SJCRH30 (cell line): Measurements from ENCODE around the gene NAE1. TPM values are rescaled to one million over a fixed set of nuclear protein-coding genes. Genes with fewer than 3 reads are reported as not detected.
"Not testable (repeated sequence)": the region's sequence is repeated elsewhere in the genome, so short reads cannot be mapped to it uniquely, and the experiment has no call there.

ENCODE experiments used
- DNase-seq, 2 experiments: peaks; one replicate each; pipeline ENCODE4 v3.0.0-alpha.2; 2015 to 2020
- H3K27ac ChIP-seq: fragments of 250-450 bp; sonication (Bioruptor Pico); 2 replicates; pipeline ENCODE4 v1.5.1; 2020; ENCODE audit warnings: mild to moderate bottlenecking, moderate library complexity
- H3K27me3 ChIP-seq: fragments of 250-450 bp; sonication (Bioruptor Pico); 2 replicates; pipeline ENCODE4 v1.5.1; 2020; ENCODE audit warnings: mild to moderate bottlenecking, moderate library complexity
- H3K36me3 ChIP-seq: fragments of 250-450 bp; sonication (Bioruptor Pico); 2 replicates; pipeline ENCODE4 v1.5.1; 2020; ENCODE audit warnings: mild to moderate bottlenecking, moderate library complexity
- H3K4me1 ChIP-seq: fragments of 250-450 bp; sonication (Bioruptor Pico); 2 replicates; pipeline ENCODE4 v1.5.1; 2020; ENCODE audit warnings: mild to moderate bottlenecking, moderate library complexity
- H3K4me3 ChIP-seq: fragments of 250-450 bp; sonication (Bioruptor Pico); 2 replicates; pipeline ENCODE4 v1.5.1; 2020; ENCODE audit warnings: mild to moderate bottlenecking, moderate library complexity
- H3K9me3 ChIP-seq: fragments of 250-450 bp; sonication (Bioruptor Pico); replicated peaks from 2 replicates; pipeline ENCODE4 v1.5.1; 2020; ENCODE audit warnings: mild to moderate bottlenecking, moderate library complexity
- total RNA-seq: library from RNA; depleted of rRNA; stranded (reverse); fragments of >200 nt; shearing (Covaris generic); gene quantifications from 2 replicates; pipeline ENCODE4 v1.2.3, GENCODE V29; 2014; rRNA removed

The NAE1 gene
- total RNA-seq = 168 and 195 TPM in 2 replicates

DNA sequence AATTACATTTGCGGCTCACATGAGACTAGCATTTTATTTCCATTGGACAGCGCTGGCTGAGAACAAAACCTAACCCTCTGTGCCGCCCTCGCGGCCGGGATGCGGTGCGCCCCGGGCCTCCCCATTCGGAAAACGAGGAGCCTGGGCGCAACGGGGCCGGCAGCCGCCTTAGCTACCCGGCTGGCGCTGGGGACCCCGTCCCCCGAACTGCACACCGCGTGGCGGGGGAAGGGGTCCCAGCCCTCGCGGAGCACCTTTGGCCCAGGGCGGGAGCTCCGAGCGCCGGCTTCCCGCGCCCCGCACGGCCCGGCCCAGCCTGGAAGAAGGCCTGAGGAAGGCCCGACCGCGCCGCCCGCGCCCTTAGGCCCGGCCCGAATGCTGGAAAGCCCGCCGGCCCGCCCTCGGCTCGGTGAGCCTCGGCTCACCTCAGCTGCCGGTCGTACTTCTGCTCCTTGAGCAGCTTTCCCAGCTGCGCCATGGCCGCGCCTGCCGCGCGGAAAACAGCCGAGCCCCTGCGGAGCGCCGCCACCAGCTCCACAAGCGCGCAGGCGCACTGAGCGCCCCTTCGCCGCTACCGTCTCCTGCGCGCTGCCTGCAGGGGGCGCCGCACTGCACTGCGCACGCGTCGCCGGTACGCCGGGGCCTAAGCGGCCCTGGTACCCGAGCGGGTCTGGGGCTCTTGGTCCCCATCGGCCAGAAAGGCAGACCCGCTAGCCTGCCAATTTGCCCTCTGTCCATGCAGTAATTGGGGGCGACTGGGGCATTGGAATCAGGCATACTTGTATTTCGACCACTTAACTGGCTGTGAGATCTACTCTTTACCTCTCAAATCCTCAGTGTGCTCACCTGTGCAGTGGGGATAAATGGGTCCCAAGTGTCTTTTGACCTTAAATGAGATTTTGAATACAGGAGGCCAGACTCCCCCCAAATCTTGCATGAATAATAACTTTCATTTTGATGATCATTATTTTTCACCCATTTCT is at the start of gene NAE1:
TSS of gene NAE1 (minus strand) at position 555 of the 983 bp plus-strand sequence. CDS start at position 478, 77 bp downstream.
- DNase-seq = peak; percentile 90 to 96
- Histone ChIP-seq H3K27ac (peak within 1 kb of the TSS; percentile 83), H3K4me3 (peak within 1 kb of the TSS; percentile 90), H3K36me3 (peaks cover 16% of the 10 kb centered on the region), H3K27me3 (no peaks in the 10 kb centered on the region), H3K4me1 (peaks cover 12% of the 10 kb centered on the region), H3K9me3 (no peaks in the 10 kb centered on the region)

DNA sequence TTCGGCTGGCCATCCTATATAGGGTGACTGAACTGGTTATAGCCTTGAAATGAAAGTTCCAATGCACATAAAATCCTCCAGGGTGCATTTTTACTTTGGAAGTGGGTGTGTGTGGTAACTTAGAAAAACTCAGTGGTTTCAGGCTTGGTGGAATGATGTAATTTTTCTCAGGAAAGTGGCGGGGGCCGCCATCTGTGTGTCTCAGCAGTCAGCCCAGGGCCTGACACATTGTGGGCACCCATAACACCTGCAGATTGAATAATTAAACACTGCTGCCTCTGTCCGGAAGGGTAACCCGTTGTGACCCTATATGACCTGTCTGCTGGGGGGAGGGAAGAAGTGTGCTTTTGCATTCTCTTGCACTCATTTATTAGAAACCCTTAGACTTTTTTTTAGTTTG is 47.3 kb upstream of the NAE1 start:
- Histone ChIP-seq H3K36me3 (no peaks in the 10 kb centered on the region), H3K4me3 (no peak overlapping the region), H3K27me3 (no peaks in the 10 kb centered on the region), H3K27ac (peak overlapping the region; percentile 22; the same call in 1 of the 2 replicates), H3K9me3 (no peaks in the 10 kb centered on the region), H3K4me1 (peaks cover 32% of the 10 kb centered on the region)
- peak; percentile 44 to 52 for DNase-seq

DNA sequence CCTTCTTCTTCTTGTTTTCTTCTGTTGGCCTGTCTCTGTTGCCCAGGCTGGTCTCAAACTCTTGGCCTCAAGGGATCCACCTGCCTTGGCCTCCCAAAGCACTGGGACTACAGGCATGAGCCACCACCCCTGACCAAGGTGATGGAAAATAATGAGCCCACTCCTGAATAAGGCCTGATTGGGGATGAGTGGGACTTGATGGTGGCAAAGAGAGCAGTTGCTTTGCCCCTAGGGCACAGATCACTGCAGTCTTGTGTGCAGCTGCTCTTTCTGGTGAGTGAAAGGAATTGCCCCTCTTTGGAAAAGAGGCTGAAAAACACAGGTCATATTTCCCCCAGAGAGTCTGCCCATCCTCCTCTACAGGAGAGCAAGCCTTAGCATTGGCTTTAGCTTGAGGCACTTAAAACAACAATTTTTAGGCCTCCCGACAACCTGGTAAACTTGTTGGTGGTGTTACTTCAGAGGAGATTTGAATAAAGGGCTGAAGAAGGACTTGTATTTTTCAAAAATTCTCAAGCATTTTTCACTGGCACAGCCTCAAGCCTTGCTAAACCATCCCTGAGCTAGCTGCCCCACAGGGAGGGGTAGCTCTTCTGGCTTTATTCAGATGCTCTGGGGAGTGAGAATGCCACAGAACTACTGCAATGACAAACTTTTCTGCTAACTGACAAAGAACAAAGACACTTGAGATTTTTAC is 43.5 kb upstream of the NAE1 start:
- peak overlapping the region; percentile 9 for H3K4me3 ChIP-seq
- peaks cover 26% of the 10 kb centered on the region for H3K4me1 ChIP-seq
- no peaks in the 10 kb centered on the region for H3K9me3 ChIP-seq
- DNase-seq = peak; percentile 87 to 94
- H3K27ac ChIP-seq = peak overlapping the region; percentile 44
- no peaks in the 10 kb centered on the region for H3K27me3 ChIP-seq
- H3K36me3 ChIP-seq = no peaks in the 10 kb centered on the region

- Histone ChIP-seq H3K27me3 (no peaks in the 10 kb centered on the region), H3K9me3 (no peaks in the 10 kb centered on the region), H3K27ac (no peak overlapping the region), H3K36me3 (no peaks in the 10 kb centered on the region), H3K4me3 (no peak overlapping the region), H3K4me1 (peaks cover 26% of the 10 kb centered on the region)
- no peak for DNase-seq
Observed at GRCh38 chr16:66873685-66874055, 42.9 kb upstream of the NAE1 start.

- Histone ChIP-seq H3K36me3 (no peaks in the 10 kb centered on the region), H3K27ac (no peak overlapping the region), H3K27me3 (no peaks in the 10 kb centered on the region), H3K4me3 (peak overlapping the region; percentile 28), H3K9me3 (no peaks in the 10 kb centered on the region), H3K4me1 (peaks cover 20% of the 10 kb centered on the region)
- DNase-seq = peak; percentile 93 to 94
Observed at GRCh38 chr16:66872943-66873684, 42.3 kb upstream of the NAE1 start.

- Histone ChIP-seq H3K27ac (no peak overlapping the region), H3K36me3 (no peaks in the 10 kb centered on the region), H3K4me1 (peaks cover 16% of the 10 kb centered on the region), H3K27me3 (no peaks in the 10 kb centered on the region), H3K4me3 (peak overlapping the region; percentile 28), H3K9me3 (no peaks in the 10 kb centered on the region)
- no peak for DNase-seq
Observed at GRCh38 chr16:66872559-66872942, 41.8 kb upstream of the NAE1 start.

DNA sequence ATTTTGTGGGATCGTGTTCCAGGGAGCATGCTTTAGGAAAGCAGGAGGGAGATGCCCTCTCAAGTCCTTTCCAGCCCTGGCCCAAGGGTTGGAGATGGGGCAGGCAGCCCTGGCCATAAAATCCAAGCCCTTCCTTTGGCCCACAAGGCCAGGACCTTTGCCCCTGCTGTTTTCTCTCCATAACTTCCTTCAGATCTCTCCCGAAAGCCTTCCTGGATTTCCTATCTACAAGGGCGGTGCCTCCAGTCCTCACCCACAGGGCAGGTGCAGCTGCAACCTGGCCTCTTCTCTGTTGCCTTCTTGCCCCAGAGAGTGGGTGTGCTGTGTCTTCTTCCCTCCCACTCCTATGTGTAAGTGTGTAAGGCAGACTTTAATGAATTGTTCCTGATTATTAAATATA is 41.1 kb upstream of the NAE1 start:
- H3K27me3 ChIP-seq = no peaks in the 10 kb centered on the region
- no peak for DNase-seq
- H3K27ac ChIP-seq = no peak overlapping the region
- no peaks in the 10 kb centered on the region for H3K9me3 ChIP-seq
- peaks cover 16% of the 10 kb centered on the region for H3K4me1 ChIP-seq
- no peak overlapping the region for H3K4me3 ChIP-seq
- H3K36me3 ChIP-seq = no peaks in the 10 kb centered on the region

- H3K27me3 ChIP-seq, H3K27ac ChIP-seq, H3K36me3 ChIP-seq, H3K9me3 ChIP-seq, H3K4me3 ChIP-seq, DNase-seq: not testable (repeated sequence)
- peaks cover 16% of the 10 kb centered on the region for H3K4me1 ChIP-seq
Observed at GRCh38 chr16:66871363-66871762, 40.6 kb upstream of the NAE1 start.

GRCh38 chr16:66869424-66869823 is 38.6 kb upstream of the NAE1 start:
- Histone ChIP-seq H3K27ac (no peak overlapping the region), H3K4me3 (no peak overlapping the region), H3K9me3 (no peaks in the 10 kb centered on the region), H3K4me1 (peaks cover 5% of the 10 kb centered on the region), H3K27me3 (no peaks in the 10 kb centered on the region), H3K36me3 (no peaks in the 10 kb centered on the region)
- no peak for DNase-seq

- no peaks in the 10 kb centered on the region for H3K36me3 ChIP-seq
- H3K27me3 ChIP-seq = no peaks in the 10 kb centered on the region
- H3K4me3 ChIP-seq = no peak overlapping the region
- no peaks in the 10 kb centered on the region for H3K9me3 ChIP-seq
- no peak for DNase-seq
- H3K4me1 ChIP-seq = peaks cover 5% of the 10 kb centered on the region
- H3K27ac ChIP-seq = no peak overlapping the region
Observed at GRCh38 chr16:66863707-66864106, 32.9 kb upstream of the NAE1 start.

- H3K36me3 ChIP-seq = no peaks in the 10 kb centered on the region
- no peak overlapping the region for H3K27ac ChIP-seq
- H3K9me3 ChIP-seq = no peaks in the 10 kb centered on the region
- no peak for DNase-seq
- no peaks in the 10 kb centered on the region for H3K27me3 ChIP-seq
- peaks cover 5% of the 10 kb centered on the region for H3K4me1 ChIP-seq
- H3K4me3 ChIP-seq = no peak overlapping the region
Observed at GRCh38 chr16:66862023-66862520, 31.3 kb upstream of the NAE1 start.

- no peak for DNase-seq
- H3K4me1 ChIP-seq = peaks cover 5% of the 10 kb centered on the region
- no peaks in the 10 kb centered on the region for H3K27me3 ChIP-seq
- no peak overlapping the region for H3K4me3 ChIP-seq
- H3K27ac ChIP-seq = no peak overlapping the region
- H3K36me3 ChIP-seq = no peaks in the 10 kb centered on the region
- no peaks in the 10 kb centered on the region for H3K9me3 ChIP-seq
Observed at GRCh38 chr16:66859397-66860068, 28.8 kb upstream of the NAE1 start.

- no peaks in the 10 kb centered on the region for H3K36me3 ChIP-seq
- peaks cover 5% of the 10 kb centered on the region for H3K4me1 ChIP-seq
- peak; percentile 78 to 84 for DNase-seq
- H3K4me3 ChIP-seq = no peak overlapping the region
- H3K9me3 ChIP-seq = no peaks in the 10 kb centered on the region
- no peak overlapping the region for H3K27ac ChIP-seq
- H3K27me3 ChIP-seq = no peaks in the 10 kb centered on the region
Observed at GRCh38 chr16:66858740-66859396, 28.1 kb upstream of the NAE1 start.

DNA sequence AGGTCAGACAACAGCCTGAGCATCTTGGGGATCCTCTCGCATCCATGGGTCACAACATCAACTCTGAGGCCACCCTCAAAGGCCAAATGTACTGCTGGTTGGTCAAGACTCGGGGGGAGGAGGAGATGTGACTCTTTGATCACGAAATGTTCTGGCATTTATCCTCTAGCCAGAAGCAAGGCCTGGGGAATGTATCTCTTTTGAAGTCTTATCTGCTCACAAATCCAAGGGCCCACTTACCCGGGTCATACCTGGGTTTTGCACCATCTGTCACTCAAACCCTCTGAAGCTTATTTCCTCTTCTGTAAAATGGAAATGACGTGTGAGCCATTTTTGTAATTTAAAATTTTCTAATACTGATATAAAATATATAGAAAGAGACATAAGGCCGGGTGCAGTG is 26.7 kb upstream of the NAE1 start:
- Histone ChIP-seq H3K4me3 (no peak overlapping the region), H3K9me3 (no peaks in the 10 kb centered on the region), H3K36me3 (no peaks in the 10 kb centered on the region), H3K27ac (no peak overlapping the region), H3K27me3 (no peaks in the 10 kb centered on the region), H3K4me1 (peaks cover 5% of the 10 kb centered on the region)
- DNase-seq = no peak
